22Rv1 (cell line): Measurements from ENCODE around the gene GJD4.

Experiments used
- ZFX ChIP-seq: fragments of 450-650 bp; IDR thresholded peaks from 2 replicates; pipeline ENCODE4 v1.6.1; 2017; ENCODE audit warnings: antibody characterized with exemption, borderline replicate concordance
- TF ChIP-seq, protein P1 (sequence below): fragments of 450-650 bp; IDR thresholded peaks from 2 replicates; pipeline ENCODE4 v1.5.1; 2017; ENCODE audit warnings: mild to moderate bottlenecking

DNA sequence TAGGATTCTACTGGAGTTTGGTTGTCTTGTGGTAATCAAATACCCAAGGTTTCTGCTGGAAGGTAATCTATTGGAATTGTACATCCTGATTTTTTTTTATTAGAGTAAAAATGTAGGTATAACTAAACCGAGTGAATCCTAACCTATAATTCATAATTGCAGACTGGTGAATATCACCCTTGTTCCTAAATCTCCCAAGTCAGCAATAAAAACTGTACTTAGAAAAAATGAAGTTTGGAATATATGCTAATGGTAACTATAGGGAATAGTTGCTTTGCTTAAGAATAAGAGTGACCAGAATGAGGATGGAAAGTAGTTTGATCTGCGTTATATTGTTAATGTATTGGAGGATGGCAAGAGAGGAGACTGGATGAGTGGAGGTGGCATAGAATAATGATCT, 47.7 kb downstream of the GJD4 start:
- TF ChIP-seq, protein P1, sequence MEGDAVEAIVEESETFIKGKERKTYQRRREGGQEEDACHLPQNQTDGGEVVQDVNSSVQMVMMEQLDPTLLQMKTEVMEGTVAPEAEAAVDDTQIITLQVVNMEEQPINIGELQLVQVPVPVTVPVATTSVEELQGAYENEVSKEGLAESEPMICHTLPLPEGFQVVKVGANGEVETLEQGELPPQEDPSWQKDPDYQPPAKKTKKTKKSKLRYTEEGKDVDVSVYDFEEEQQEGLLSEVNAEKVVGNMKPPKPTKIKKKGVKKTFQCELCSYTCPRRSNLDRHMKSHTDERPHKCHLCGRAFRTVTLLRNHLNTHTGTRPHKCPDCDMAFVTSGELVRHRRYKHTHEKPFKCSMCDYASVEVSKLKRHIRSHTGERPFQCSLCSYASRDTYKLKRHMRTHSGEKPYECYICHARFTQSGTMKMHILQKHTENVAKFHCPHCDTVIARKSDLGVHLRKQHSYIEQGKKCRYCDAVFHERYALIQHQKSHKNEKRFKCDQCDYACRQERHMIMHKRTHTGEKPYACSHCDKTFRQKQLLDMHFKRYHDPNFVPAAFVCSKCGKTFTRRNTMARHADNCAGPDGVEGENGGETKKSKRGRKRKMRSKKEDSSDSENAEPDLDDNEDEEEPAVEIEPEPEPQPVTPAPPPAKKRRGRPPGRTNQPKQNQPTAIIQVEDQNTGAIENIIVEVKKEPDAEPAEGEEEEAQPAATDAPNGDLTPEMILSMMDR: no peak
- no peak for TF ChIP-seq ZFX
